T-cell (primary cell): ENCODE measurements around the gene CCDC51. TPM values are rescaled to one million over a fixed set of nuclear protein-coding genes. Genes with fewer than 3 reads are reported as not detected.
"Not testable (repeated sequence)": the region's sequence is repeated elsewhere in the genome, so short reads cannot be mapped to it uniquely, and the experiment has no call there.

Source experiments
- ATAC-seq, 4 experiments: fragments of 200-7000 bp in 3 of 4; fragments of 150-1000 bp in 1 of 4; cut with Tn5 transposase; replicated peaks in 1 of 4; 1 replicate in 3 of 4; 2 replicates in 1 of 4; pipeline ENCODE4 v1.10.0; 2021; ENCODE audit warnings: moderate library complexity in 3 of 4, mild to moderate bottlenecking in 2 of 4, moderate number of reproducible peaks in 1 of 4
- CTCF ChIA-PET, 2 donors: fragments of 300-600 bp; sonication (Branson Sonifier 250); formaldehyde crosslinking; loops; one replicate each; lab custom pipeline; 2022; ENCODE audit warnings: antibody characterized with exemption in 2 of 2; lab: Charles Lee
- POLR2A ChIA-PET, 2 donors: fragments of 300-600 bp; sonication (Branson Sonifier 250); formaldehyde crosslinking; loops; one replicate each; lab custom pipeline; 2022; ENCODE audit warnings: antibody characterized with exemption in 2 of 2; lab: Charles Lee
- DNase-seq, 35 experiments: peaks; one replicate each; pipeline versions ENCODE4 v3.0.0 to v3.0.0-alpha.2; 2013 to 2023
- H3K27ac ChIP-seq: one replicate; pipeline ENCODE4 v1.5.1; 2013; ENCODE audit warnings: low read length
- H3K27me3 ChIP-seq, 2 experiments: replicated peaks in 1 of 2; 1 replicate in 1 of 2; 2 replicates in 1 of 2; pipeline versions ENCODE4 v1.6.1 to v1.7.0; 2013; ENCODE audit warnings: low read length in 1 of 2, mixed read lengths in 1 of 2; ENCODE audit not compliant: control insufficient read depth in 2 of 2, insufficient read depth in 2 of 2; ENCODE audit errors: extremely low read depth in 1 of 2
- H3K36me3 ChIP-seq, 2 donors: 1 replicate in 1 of 2; 2 replicates in 1 of 2; pipeline versions ENCODE4 v1.6.1 to v1.7.0; 2013; ENCODE audit warnings: low read length in 1 of 2; ENCODE audit not compliant: control insufficient read depth in 2 of 2, insufficient read depth in 1 of 2; ENCODE audit errors: extremely low read depth in 1 of 2
- H3K4me1 ChIP-seq, 2 experiments: 1 replicate in 1 of 2; 2 replicates in 1 of 2; pipeline versions ENCODE4 v1.6.1 to v1.7.0; 2013; ENCODE audit warnings: low read length in 2 of 2, mixed read lengths in 1 of 2; ENCODE audit not compliant: insufficient read depth in 2 of 2, control insufficient read depth in 1 of 2; ENCODE audit errors: extremely low read depth in 1 of 2
- H3K4me3 ChIP-seq, 2 donors: 1 replicate in 1 of 2; 2 replicates in 1 of 2; pipeline versions ENCODE4 v1.5.1 to v1.7.0; 2013; ENCODE audit warnings: mild to moderate bottlenecking in 2 of 2, low read length in 1 of 2, moderate library complexity in 1 of 2; ENCODE audit not compliant: control insufficient read depth in 1 of 2; ENCODE audit errors: extremely low read depth in 1 of 2
- H3K9me3 ChIP-seq: 2 replicates; pipeline ENCODE4 v1.7.0; 2013
- H3K27ac Mint-ChIP-seq, 2 donors: one replicate each; pipeline ENCODE4 v1.8.0; 2020 to 2021; ENCODE audit warnings: mild to moderate bottlenecking in 2 of 2, mixed read lengths in 2 of 2
- H3K27me3 Mint-ChIP-seq, 2 donors: one replicate each; pipeline ENCODE4 v1.8.0; 2021 to 2022; ENCODE audit warnings: mixed read lengths in 2 of 2
- H3K36me3 Mint-ChIP-seq: one replicate; pipeline ENCODE4 v1.8.0; 2021; ENCODE audit warnings: mixed read lengths
- H3K4me1 Mint-ChIP-seq, 3 donors: one replicate each; pipeline ENCODE4 v1.8.0; 2020 to 2022; ENCODE audit warnings: mixed read lengths in 3 of 3, mild to moderate bottlenecking in 1 of 3
- H3K4me3 Mint-ChIP-seq, 3 donors: one replicate each; pipeline ENCODE4 v1.8.0; 2020 to 2022; ENCODE audit warnings: mild to moderate bottlenecking in 3 of 3, mixed read lengths in 3 of 3, moderate library complexity in 3 of 3
- H3K9me3 Mint-ChIP-seq, 3 donors: one replicate each; pipeline ENCODE4 v1.8.0; 2020 to 2022; ENCODE audit warnings: mixed read lengths in 3 of 3
- WGBS: methylation state at CpG from one replicate; pipeline ENCODE4 v1.1.5; 2013; ENCODE audit warnings: missing lambda C conversion rate; ENCODE audit not compliant: insufficient coverage; 5-methylcytosine and 5-hydroxymethylcytosine counted together
- total RNA-seq, 35 experiments: library from RNA in 6 of 35; stranded (reverse) in 6 of 35; fragments of 120-200 nt in 1 of 35; gene quantifications; one replicate each; pipeline versions ENCODE4 v1.2.1 to v1.2.4 and lab custom pipeline; 2013 to 2026

Gene CCDC51
- total RNA-seq, 5 donors from 2014 or later (not counting 1 experiment from before 2014, with no cell fraction given): 5.0 to 7.9 (median 6.4) TPM

DNA sequence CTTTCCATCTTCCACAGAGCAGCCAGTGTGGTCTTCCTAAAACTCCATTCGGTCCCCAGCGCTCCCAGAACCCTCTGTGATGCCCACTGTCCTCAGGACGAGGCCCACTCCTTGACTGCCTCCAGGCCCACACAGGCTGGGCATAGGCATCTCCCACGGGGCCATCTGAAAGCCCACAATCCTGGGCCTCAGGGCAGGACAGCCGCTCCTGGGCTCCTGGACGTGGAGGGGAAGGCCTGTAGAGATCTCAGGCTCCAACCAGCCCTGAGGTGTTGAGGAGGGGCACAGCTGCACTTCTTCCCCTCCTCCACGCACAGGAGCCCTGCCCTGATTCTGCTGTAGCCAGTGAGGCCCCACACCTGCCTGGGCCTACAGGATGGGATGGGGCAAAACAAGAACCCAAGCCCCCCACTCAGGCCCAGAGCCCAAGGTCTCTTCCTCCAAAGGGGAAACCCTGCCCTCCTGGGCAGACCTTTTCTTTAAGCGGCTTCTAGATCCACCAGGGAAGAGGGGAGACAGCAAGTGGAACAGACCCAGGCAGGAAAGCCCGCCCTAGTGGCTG is 38.1 kb upstream of the CCDC51 start:
- DNase-seq: no peak
- Histone ChIP-seq H3K4me3 (peak overlapping the region in 1 of 2 donors; percentile 53), H3K36me3 (peaks cover 0 to 12% of the 10 kb centered on the region in 2 donors), H3K27me3 (no peaks in the 10 kb centered on the region), H3K9me3 (no peaks in the 10 kb centered on the region), H3K4me1 (peaks cover 13 to 70% of the 10 kb centered on the region in 2 experiments), H3K27ac (peak overlapping the region; percentile 89)
- ATAC-seq: no peak
- H3K36me3 Mint-ChIP-seq: peaks cover 6% of the 10 kb centered on the region
- H3K9me3 Mint-ChIP-seq: no peaks in the 10 kb centered on the region
- peak overlapping the region; percentile 98 for H3K27ac Mint-ChIP-seq
- no peaks in the 10 kb centered on the region for H3K27me3 Mint-ChIP-seq
- CTCF ChIA-PET: interaction anchor here in 1 of 2 donors (3.6 kb wide), 1 partner anchor 42 kb away, joined by 12 read pairs; no protein-coding TSS in a partner anchor
- H3K4me1 Mint-ChIP-seq: peaks cover 57 to 65% (median 57%) of the 10 kb centered on the region in 3 donors
- 100% methylated on average over 2 of the region's 9 CpGs for WGBS
- peak overlapping the region; percentile 77 to 83 (median 82) for H3K4me3 Mint-ChIP-seq
- POLR2A ChIA-PET: interaction anchor here in 1 of 2 donors (0.5 kb wide), 1 partner anchor 17 kb away, joined by 3 read pairs; no protein-coding TSS in a partner anchor

DNA sequence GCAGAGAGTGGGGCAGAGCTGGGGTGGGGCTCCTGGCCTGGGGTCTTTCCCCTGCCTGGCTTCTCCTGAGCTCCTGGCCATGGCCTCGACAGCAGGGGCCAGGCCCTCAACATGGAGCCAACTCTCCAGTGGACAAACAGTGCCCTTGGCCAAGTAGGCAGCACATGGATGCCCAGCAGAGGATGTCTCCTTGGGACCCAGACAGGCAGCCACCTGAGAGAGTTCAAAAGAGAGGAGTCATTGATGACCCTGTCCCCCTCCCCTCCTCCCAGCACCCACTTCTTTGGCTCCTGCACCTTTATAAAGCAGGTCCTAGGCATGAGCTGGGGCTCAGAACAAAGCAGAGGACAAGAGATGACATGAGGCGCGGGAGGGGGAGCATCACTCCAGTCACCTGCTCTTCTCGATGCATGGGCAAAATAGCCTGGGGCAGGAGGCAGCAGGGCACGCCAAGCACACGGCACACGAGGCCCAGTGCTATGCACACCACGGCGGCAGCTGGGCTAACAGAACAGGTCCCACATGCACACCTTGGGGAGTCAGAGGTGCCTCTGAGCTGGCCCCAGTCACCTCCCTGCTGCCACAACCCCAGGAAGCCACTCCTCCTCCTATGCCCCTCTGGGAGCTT is 36.6 kb upstream of the CCDC51 start:
- peaks cover 58 to 68% (median 62%) of the 10 kb centered on the region in 3 donors for H3K4me1 Mint-ChIP-seq
- ChIA-PET POLR2A (interaction anchor here (0.5 to 0.6 kb wide), 2 partner anchors 41 to 231 kb away, joined by 3 to 4 read pairs; no protein-coding TSS in a partner anchor), CTCF (interaction anchor here in 1 of 2 donors (0.6 to 3.6 kb wide), 3 partner anchors 16 to 802 kb away, joined by 3 to 12 read pairs (median 5); no protein-coding TSS in a partner anchor)
- H3K27me3 Mint-ChIP-seq: no peaks in the 10 kb centered on the region
- 91% methylated on average over 9 of the region's 9 CpGs for WGBS
- H3K27ac ChIP-seq: peak overlapping the region; percentile 89
- H3K4me3 ChIP-seq: no peak overlapping the region
- H3K27me3 ChIP-seq: no peaks in the 10 kb centered on the region
- no peaks in the 10 kb centered on the region for H3K9me3 Mint-ChIP-seq
- peaks cover 15 to 84% of the 10 kb centered on the region in 2 experiments for H3K4me1 ChIP-seq
- peak overlapping the region; percentile 98 for H3K27ac Mint-ChIP-seq
- ATAC-seq: no peak
- no peak overlapping the region for H3K4me3 Mint-ChIP-seq
- H3K36me3 Mint-ChIP-seq: peaks cover 6% of the 10 kb centered on the region
- H3K36me3 ChIP-seq: peaks cover 0 to 12% of the 10 kb centered on the region in 2 donors
- DNase-seq: no peak
- H3K9me3 ChIP-seq: no peaks in the 10 kb centered on the region

DNA sequence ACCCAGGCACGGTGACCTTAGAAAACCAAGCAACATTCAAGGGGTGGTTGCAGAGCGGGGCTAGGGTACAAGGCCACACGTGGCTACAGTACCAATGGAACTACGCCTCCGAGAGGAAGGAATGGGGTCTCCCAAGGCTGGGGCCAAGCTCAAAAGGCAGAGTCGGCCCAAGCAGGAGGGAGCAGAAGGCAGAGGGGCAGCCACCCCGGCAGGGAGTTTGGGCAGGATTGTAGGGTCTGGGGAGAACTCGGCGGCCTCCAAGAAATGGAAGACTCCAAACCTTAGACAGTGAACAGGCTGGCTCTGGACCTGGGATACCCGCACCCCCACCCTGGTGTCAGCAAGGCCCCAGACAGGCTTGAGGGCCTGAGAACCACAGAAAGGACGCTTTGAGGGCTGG is 35.3 kb upstream of the CCDC51 start:
- Mint-ChIP-seq H3K4me3 (peak overlapping the region in 1 of 3 donors; percentile 7), H3K9me3 (no peaks in the 10 kb centered on the region), H3K27me3 (no peaks in the 10 kb centered on the region), H3K4me1 (peaks cover 56 to 73% (median 70%) of the 10 kb centered on the region in 3 donors), H3K36me3 (peaks cover 6% of the 10 kb centered on the region), H3K27ac (peak overlapping the region; percentile 62 to 81)
- no peak overlapping the region for H3K4me3 ChIP-seq
- ATAC-seq: no peak
- peaks cover 0 to 13% of the 10 kb centered on the region in 2 donors for H3K36me3 ChIP-seq
- ChIA-PET CTCF (no interaction called here), POLR2A (no interaction called here)
- H3K27me3 ChIP-seq: no peaks in the 10 kb centered on the region
- peak overlapping the region; percentile 23 for H3K27ac ChIP-seq
- H3K9me3 ChIP-seq: no peaks in the 10 kb centered on the region
- 93% methylated on average over 10 of the region's 11 CpGs for WGBS
- peaks cover 19 to 92% of the 10 kb centered on the region in 2 experiments for H3K4me1 ChIP-seq
- no peak for DNase-seq

- Mint-ChIP-seq H3K27ac (peak overlapping the region; percentile 62 to 81), H3K27me3 (no peaks in the 10 kb centered on the region), H3K4me3 (peak overlapping the region in 1 of 3 donors; percentile 7), H3K9me3 (no peaks in the 10 kb centered on the region), H3K36me3 (peaks cover 10% of the 10 kb centered on the region), H3K4me1 (peaks cover 56 to 73% (median 71%) of the 10 kb centered on the region in 3 donors)
- 100% methylated on average over 1 of the region's 4 CpGs for WGBS
- Histone ChIP-seq H3K27me3 (no peaks in the 10 kb centered on the region), H3K4me1 (peaks cover 20 to 92% of the 10 kb centered on the region in 2 experiments), H3K36me3 (peaks cover 0 to 19% of the 10 kb centered on the region in 2 donors), H3K4me3 (no peak overlapping the region), H3K9me3 (no peaks in the 10 kb centered on the region), H3K27ac (peak overlapping the region; percentile 4)
- ATAC-seq (no peak), DNase-seq (no peak)
- CTCF ChIA-PET: no interaction called here
- POLR2A ChIA-PET: no interaction called here
These were observed 34.7 kb upstream of the CCDC51 start for GRCh38 chr3:48474619-48475018.

DNA sequence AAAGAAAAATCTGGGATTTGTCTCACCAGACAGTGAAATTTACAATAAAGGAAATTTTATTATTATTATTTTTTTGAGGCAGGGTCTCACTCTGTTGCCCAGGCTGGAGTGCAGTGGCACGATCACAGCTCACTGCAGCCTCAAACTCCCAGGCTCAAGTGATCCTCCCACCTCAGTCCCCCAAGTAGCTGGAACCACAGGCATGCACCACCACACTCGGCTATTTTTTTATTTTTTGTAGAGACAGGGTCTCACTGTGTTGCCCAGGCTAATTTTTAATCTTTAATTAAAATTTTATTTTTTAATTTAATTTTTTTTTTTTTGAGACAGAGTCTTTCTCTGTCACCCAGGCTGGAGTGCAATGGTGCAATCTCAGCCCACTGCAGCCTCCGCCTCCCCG is 34.1 kb upstream of the CCDC51 start:
- DNase-seq, H3K27me3 Mint-ChIP-seq, H3K27me3 ChIP-seq, H3K4me3 Mint-ChIP-seq, ATAC-seq, H3K9me3 Mint-ChIP-seq, H3K4me3 ChIP-seq, H3K9me3 ChIP-seq: not testable (repeated sequence)
- peaks cover 56 to 74% (median 72%) of the 10 kb centered on the region in 3 donors for H3K4me1 Mint-ChIP-seq
- H3K27ac Mint-ChIP-seq: peak overlapping the region in 1 of 2 donors; percentile 99
- POLR2A ChIA-PET: interaction anchor here in 1 of 2 donors (0.6 to 0.7 kb wide), 2 partner anchors 84 to 200 kb away, joined by 3 to 8 read pairs; no protein-coding TSS in a partner anchor
- Histone ChIP-seq H3K36me3 (peaks cover 0 to 25% of the 10 kb centered on the region in 2 donors), H3K27ac (peak overlapping the region; percentile 99), H3K4me1 (peaks cover 19 to 92% of the 10 kb centered on the region in 2 experiments)
- no CpG with 5 or more reads among the region's 4 CpGs for WGBS
- CTCF ChIA-PET: interaction anchor here (0.7 to 2.5 kb wide), 6 partner anchors 27 to 79 kb away, joined by 3 to 32 read pairs (median 4); partner anchors contain the start of genes ATRIP (in 1 of the 2), CCDC51 (in 1 of the 2) and TMA7 (in 1 of the 2)
- H3K36me3 Mint-ChIP-seq: peaks cover 15% of the 10 kb centered on the region

- no peak for DNase-seq
- H3K27me3 ChIP-seq: no peaks in the 10 kb centered on the region
- peak overlapping the region; percentile 99 for H3K27ac ChIP-seq
- ATAC-seq: no peak
- Mint-ChIP-seq H3K4me3 (peak overlapping the region; percentile 83 to 95 (median 95)), H3K9me3 (no peaks in the 10 kb centered on the region), H3K27me3 (no peaks in the 10 kb centered on the region), H3K27ac (peak overlapping the region; percentile 99), H3K36me3 (peaks cover 20% of the 10 kb centered on the region), H3K4me1 (peaks cover 56 to 74% (median 72%) of the 10 kb centered on the region in 3 donors)
- peaks cover 0 to 29% of the 10 kb centered on the region in 2 donors for H3K36me3 ChIP-seq
- peaks cover 17 to 92% of the 10 kb centered on the region in 2 experiments for H3K4me1 ChIP-seq
- WGBS: no CpG with 5 or more reads among the region's 5 CpGs
- CTCF ChIA-PET: interaction anchor here (0.6 to 2.5 kb wide), 8 partner anchors 16 to 80 kb away, joined by 3 to 32 read pairs (median 4); partner anchors contain the start of genes ATRIP (in 1 of the 2), CCDC51 (in 1 of the 2) and TMA7 (in 1 of the 2)
- H3K4me3 ChIP-seq: peak overlapping the region; percentile 23 to 77
- POLR2A ChIA-PET: interaction anchor here in 1 of 2 donors (0.6 to 1.5 kb wide), 3 partner anchors 33 to 199 kb away, joined by 3 to 10 read pairs (median 8); partner anchors contain the start of genes CCDC51 and TMA7
- H3K9me3 ChIP-seq: no peaks in the 10 kb centered on the region
These were observed 33.7 kb upstream of the CCDC51 start for GRCh38 chr3:48473617-48473952.
